GM19455 (cell line): ENCODE results near the gene SPDYE2.
"Not testable (repeated sequence)": the region's sequence is repeated elsewhere in the genome, so short reads cannot be mapped to it uniquely, and the experiment has no call there.

ENCODE experiments used
- ATAC-seq: cut with Tn5 transposase; IDR thresholded peaks from one replicate; pipeline ENCODE4 v1.9.1; 2021; ENCODE audit not compliant: unreplicated experiment

The SPDYE2 gene

DNA sequence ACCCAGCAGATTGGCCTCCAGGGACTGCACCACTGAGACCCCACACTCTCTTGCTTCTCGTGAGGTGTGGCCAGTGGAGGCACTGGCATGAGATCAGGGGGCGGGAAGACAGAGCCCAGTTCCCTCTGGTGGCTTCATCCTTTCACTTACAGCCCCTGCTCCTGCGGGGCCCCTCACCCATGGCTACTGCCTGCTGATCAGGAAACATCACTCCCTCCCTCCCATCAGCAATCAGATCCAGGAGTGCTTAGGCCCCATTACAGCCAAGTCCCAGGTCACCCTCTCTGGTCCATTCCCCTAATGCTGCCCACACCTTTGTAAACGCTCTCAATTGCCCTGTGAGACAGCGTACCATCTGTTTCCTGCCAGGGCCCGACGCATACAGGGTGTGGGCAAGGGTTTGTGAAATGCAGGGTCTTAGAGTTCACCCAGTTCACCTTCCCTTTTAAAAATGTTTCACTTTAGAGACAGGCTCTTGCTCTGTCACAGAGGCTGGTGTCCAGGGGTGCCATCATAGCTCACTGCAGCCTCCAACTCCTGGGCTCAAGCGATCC is 15.9 kb upstream of the SPDYE2 start:
- not testable (repeated sequence) for ATAC-seq

DNA sequence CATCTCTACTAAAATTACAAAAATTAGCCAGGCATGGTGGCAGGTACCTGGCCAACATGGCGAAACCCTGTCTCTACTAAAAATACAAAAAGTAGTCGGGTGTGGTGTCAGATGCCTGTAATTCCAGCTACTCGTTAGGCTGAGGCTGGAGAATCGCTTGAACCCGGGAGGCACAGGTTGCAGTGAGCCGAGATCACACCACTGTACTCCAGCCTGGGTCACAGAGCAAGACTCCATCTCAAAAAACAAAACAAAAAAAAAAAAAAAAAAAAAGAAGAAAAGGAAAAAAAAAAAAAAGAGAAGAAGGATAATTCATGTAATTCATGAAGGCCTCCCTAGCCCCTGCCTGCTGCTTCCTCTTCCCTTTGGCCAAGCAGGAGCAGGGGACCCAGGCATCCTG is 10.4 kb upstream of the SPDYE2 start:
- not testable (repeated sequence) for ATAC-seq

DNA sequence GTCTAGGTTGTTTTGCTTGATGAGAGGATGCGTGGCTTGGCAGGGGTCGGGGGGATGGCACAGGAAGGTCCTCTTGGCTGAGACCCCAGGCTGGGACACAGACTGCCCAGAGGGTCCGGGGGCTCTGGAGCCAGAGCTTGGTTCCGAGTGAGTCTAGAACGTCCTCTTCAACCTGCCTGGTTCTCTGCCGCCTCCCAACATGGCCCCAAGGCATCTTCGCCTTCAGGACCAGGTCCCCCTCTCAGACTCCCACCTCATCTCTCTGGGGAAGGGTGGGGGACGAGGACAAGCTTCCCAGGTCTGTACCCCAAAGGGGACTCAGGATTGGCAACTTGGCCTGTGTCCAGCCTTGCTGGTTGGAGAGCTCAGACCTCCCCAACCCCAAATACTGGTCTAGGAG is 8.9 kb upstream of the SPDYE2 start:
- ATAC-seq = not testable (repeated sequence)

DNA sequence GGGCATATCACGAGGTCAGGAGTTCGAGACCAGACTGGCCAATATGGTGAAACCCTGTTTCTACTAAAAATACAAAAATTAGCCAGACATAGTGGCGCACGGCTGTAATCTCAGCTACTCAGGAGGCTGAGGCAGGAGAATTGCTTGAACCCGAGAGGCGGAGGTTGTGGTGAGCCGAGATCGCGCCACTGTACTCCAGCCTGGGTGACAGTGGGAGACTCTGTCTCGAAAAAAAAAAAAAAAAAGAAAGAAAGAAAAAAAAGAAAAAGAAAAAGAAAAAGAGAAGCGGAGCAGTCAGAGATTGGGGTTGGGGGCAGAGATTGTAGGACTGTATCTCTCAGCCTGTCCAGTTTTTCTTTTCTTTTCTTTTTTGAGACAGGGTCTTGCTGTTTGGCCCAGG is 8.3 kb upstream of the SPDYE2 start:
- ATAC-seq = not testable (repeated sequence)

DNA sequence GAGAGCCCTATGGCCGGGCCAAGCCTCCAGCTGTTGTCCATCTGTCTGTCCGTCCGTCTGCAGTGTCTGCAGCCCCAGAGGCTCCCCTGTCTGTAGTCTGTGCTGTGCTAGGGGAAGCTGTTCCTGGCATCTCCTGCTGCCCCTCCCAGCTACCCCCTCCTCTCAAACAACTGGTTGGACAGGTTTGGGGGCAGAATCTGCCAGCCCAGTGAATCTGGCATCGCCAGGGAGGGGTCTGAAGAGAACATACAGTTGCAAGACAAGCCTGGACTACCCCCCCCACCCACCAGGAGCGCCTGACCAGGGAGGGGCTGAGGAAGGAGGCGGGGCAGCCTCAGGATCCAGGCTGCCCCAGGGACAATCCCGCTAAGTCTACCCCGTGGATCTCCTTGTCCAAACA is 7.4 kb upstream of the SPDYE2 start, which contains the start of gene UPK3BL2:
UPK3BL2 (minus strand) TSS at position 101 of the 400 bp plus-strand sequence; CDS start at position 41, 60 bp downstream.
- not testable (repeated sequence) for ATAC-seq

DNA sequence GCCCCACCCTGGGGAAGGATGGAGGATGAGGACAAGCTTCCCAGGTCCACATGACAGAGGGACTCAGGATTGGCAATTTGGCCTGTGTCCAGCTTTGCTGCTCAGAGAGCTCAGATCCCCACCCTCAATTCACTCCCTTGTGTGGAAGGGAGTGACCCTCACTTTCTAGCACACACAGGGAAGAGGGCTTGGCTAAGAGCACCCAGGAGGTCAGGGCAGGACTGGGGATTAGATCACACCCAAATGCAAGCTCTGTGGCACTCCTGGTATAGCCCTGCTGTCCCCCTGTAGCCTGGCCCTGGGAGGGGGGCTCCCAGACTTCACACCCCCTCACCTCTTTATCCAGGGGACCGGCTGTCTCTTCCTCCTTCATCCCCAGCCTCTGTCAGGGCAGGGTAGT is 6.7 kb upstream of the SPDYE2 start:
- ATAC-seq = not testable (repeated sequence)

DNA sequence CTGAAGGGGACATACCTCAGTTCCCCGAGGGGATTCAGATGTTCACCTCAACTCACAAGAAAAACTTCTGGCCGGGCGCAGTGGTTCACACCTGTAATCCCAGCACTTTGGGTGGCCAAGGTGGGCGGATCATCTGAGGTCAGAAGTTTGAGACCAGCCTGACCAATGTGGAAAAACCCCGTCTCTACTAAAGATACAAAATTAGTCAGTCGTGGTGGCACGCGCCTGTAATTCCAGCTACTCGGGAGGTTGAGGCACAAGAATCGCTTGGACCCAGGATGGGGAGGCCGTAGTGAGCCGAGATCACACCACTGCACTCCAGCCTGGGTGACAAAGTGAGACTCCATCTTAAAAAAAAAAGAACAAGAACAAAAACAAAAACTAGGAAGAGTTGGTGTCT is 5.7 kb upstream of the SPDYE2 start:
- ATAC-seq = not testable (repeated sequence)

DNA sequence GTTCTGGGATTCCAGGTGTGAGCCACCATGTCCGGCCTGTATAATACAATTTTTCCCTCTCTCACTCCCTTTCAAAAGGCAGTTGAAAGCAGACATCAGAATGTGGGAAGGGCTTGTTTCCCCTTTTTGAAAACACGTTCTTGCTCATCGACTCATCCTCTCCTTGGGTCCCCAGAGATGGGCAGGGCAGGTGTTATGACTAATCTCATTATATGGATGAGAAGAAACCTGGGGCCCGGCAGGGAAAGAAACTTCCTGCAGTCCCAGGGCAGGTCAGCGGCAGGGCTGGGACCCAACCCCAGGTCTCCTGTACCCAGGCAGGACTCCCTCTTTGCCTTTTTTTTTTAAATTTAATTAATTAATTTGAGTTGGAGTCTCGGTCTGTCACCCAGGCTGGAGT is 4.7 kb upstream of the SPDYE2 start:
- ATAC-seq = not testable (repeated sequence)

DNA sequence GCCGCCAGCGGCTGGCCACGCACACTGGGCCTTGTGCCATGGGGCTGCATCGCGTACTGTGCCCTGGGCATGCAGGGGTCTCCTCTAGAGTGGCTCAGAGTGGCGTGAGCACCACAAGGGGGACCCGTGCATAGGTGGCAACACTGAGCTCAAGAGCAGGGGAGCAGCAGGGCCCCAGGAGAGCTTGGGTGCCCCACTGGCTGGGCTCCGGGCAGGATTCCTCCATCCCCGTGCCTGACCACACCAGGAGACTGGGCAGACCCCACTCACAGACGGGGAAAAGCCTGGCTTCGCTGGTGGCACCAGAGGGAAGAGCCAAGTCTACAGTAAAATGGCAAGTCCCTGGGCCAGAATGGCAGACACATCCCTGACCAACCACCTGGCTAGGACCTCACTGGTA is 17.6 kb downstream of the SPDYE2 start:
- ATAC-seq = not testable (repeated sequence)

DNA sequence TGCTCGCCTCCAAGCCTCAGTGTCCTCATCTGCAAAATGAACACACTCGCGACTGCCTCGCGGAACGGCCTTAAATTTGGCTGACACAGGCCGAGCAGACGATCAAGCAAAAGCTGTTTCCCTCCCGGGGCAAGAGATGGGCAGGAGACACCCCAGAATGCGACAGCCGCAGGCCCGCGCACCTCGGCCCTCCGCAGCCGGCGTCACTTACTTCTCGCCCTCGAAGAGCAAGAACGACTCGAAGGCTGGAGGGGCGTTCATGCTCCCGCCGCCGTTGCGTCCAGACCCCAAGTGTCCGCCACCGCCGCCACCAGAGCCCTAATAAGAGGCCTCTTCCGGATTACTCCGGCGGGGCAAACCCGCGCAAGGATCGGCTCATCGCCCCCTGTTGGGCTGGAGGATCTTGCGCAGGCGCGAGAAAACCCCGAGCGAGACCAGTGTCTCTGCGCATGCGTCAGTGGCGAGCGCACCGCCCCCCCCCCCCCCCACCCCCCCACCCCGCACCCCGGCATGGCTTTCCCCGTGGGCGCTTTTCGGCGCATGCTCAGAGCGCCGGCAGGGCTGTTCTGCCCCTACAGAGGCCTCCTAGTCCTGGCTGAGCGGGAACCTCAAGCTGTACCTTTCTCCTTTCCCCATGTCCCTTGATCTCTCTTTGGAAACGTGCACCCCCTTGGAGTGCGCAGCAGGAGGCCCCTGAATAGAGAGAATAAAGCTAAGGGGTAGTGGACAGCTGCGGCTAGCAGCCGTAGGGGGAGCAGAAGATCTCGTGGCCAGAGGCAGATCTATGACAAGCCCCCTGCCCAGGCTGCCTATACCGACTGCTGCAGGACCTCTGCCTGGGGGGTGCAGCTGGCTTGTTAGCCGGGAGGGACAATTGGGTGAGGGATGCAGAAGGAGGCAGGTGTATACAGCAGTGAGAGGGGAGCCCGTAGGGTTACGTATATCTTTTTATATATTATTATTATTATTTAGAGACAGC is 21.5 kb downstream of the SPDYE2 start, which contains the start of gene POLR2J3:
POLR2J3 (minus strand) TSS at position 323 of the 979 bp plus-strand sequence; CDS start at position 261, 62 bp downstream.
- ATAC-seq = peak; percentile 94

DNA sequence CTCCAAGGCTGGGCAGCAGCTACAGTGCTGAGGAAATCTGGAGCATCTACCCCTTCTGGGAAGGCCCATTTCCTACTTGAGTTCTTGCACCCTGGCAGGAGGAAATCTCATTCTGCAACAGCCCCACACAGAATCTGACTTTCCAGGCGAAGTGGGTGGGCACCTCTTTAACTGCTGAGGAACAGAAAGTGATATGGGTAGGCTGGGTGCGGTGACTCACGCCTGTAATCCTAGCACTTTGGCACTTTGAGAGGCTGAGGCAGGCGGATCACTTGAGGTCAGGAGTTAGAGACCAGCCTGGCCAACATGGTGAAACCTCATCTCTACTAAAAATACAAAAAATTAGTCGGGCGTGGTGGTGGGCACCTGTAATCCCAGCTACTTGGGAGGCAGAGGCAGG is 23.6 kb downstream of the SPDYE2 start:
- ATAC-seq = not testable (repeated sequence)

DNA sequence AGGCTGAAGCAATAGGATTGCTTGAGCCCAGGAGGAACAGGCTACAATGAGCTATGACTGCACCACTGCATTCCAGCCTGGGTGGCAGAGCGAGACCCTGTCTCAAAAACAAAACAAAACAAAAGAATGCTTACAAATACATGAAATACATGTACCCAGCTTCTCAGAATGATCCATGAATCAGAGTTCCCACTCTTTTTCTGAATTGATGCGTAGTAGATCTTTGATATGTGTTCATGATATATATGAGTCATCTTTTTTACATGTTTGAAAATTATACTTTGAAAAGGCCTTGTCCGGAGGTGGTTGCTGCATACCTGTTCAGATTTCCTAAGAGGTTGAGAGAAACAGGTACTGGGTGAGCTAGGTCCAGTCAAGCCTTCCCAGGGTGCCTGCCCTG is 25.3 kb downstream of the SPDYE2 start:
- ATAC-seq = not testable (repeated sequence)

DNA sequence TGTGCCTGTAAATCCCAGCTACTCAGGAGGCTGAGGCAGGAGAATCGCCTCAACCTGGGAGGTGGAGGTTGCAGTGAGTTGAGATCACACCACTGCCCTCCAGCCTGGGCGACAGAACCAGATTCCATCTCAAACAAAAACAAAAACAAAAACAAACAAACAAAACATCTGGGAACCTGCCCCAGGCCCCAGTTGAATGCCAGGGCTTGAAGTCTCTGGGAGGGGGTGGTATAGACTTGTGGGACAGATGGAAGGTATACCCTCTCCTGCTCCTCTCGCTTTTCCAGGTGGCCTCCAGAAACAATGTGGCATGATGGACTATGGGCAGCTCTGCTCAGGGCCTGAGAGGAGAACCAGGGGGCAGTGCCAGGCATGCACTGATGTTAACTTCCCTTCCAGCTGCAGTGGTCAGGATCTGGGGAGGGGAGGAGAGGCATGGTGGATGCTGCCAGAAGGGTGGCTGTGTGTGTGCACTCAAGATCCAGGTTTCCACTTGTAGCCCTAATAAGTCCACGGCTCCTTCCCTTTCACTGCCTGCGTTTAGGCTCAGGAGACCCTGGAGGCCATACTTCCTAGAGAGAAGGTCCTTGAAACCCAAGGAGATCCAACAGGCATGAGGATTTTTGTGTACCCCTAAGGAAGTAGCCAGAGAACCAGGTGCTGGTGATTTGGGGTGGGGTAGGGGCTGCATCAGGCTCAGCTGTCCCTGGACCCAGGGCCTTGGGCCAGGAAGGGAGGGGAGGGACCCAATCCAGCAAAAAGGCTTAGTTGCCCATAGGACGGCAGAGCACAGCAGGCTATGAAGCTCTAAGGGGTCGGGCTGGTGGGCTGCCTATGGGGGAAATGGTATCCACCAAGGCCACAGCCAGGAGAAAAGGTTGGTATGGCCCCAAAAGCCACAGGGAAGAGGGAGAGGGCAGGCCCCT is 26.6 kb downstream of the SPDYE2 start:
- not testable (repeated sequence) for ATAC-seq

DNA sequence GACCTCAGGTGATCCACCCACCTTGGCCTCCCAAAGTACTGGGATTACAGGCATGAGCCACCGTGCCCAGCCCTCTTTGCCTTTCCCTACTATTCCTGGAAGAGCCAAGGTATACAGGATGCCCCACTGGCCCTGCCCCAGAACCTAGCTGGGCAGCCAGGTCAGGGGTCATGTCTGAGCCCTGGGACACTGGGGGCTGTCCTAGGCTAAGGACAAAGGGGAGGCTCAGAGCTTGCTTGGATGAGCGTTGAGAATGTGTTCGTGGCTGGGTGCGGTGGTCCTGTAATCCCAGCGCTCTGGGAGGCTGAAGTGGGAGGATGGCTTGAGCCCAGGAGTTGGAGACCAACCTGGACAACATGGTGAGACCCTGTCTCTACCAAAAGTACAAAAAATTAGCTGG is 27.5 kb downstream of the SPDYE2 start:
- ATAC-seq = not testable (repeated sequence)

DNA sequence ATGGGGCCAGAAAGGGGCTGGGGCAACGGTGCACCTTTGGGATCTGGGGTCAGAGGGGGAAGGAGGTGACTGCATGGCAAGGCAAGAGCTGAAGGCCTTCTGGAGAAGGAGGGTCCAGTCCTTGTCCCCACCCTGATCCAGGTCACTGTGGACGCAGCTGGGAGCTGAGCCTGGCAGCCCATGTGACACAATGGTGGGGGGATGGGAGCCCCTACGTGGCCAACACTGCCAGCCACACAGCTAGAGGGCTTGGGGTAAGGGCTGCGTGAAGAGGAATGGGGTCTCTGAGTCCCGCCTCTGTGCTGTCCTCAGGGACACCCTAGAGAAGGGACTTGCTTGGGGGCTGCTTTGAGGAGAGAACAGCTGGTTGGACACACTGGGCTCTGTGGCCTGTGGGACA is 30.7 kb downstream of the SPDYE2 start:
- ATAC-seq = not testable (repeated sequence)

DNA sequence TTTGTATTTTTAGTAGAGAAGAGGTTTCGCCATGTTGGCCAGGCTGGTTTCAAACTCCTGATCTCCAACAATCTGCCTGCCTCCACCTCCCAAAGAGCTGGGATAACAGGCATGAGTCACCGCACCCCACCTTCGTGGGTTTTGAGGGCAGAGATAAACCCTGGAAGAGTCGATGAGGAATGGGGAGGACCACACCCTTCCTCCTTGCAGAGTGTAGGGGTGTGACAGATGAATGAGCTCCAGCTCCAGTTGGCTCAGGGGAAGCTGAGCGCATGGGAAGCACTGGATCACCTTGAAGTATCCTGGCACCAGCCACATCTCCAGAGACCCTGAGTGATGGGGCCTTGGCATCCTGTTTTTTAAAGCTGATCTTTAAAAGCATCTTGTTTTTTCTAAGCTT is 32.5 kb downstream of the SPDYE2 start:
- ATAC-seq = not testable (repeated sequence)

DNA sequence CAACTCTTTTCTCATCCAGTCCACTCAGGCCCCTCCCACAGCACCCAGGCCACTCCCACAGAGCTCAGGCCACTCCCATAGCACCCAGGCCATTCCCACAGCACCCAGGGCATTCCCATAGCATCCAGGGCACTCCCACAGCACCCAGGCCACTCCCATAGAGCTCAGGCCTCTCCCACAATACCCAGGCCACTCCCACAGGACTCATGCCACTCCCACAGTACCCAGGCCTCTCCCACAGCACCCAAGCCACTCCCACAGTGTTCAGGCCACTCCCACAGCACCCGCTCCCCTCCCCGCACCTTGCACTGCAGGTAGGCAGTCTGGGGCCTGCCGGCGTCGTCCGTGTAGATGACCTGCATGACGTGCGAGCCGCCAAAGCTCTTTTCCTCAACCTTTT is 38.8 kb downstream of the SPDYE2 start:
- not testable (repeated sequence) for ATAC-seq

DNA sequence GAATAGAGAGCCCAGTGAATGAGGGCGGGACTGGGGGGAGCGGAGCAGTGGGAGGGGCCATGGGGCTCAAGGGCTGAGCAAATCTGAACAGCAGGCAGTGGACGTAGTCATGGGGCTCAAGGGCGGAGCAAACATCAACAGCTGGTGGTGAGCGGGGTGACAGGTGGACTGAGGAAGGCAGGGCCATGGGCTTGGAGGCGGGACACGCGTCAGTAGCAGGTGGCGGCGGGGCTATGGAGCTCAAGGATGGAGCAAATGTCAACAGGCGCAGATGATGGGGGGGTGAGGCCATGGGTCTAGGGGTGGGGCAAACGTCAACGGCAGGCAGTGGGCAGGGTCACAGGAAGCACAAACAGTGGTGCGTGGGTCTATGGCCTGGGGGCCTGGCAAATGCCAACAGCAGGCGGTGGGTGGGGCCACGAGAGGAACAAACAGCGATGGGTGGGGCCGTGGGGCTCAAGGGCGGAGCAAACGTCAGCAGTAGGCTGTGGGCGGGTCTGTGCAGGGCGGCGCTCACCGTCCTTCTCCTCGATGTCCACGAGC is 41.5 kb downstream of the SPDYE2 start:
- ATAC-seq = peak; percentile 70

DNA sequence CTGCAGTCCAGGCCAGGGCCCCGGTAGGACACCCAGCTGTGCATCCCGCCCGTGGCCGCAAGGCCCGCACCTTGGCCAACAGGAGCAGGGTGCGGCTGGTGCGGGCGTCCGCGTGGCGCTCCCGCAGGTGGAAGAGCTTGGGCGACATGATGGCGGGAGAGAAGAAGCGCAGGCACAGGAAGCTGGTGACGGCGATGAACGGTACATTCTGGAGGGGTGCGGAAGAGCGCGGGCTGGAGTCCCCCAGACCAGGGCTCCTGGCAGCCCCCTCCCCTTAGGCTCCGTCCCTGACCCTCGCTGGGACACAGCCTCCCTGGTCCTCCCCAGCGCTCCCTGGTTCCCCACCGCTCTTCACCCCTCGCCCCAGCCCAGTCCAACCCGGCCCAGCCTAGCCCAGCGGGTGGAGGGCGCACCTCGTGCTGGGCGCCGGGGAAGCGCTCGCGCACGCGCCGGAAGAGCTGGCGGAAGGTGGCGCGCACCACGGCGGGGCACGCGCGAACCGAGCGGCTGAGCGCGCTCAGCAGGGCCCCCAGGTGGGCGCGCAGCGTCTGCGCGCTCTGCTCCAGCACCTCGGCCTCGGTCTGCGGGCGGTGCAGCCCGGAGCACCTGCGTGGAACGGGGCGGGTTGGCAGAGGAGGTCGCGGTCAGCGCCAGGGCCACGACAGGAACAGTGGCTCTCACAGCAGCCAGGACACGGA is 42.8 kb downstream of the SPDYE2 start:
- ATAC-seq = peak; percentile 50

DNA sequence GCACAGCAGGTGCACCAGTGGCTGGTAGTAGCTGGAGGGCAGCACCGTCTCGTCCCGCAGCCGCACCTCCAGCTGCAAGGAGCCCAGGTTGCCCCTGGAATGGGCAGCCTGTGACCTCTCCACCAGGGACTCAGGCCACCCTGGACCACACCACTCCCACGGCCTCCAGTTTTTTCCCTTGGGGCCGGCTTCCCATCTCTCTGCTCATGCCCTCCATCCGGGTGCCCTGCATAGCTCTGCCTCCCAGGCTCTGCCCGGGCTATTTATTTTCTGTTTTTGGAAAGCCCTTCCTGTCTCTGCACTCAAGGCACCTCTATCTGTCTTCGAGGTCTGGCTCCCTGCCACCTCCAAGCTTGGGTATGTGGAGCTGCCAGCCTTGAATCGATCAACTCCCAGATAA is 45.0 kb downstream of the SPDYE2 start:
- ATAC-seq = not testable (repeated sequence)
